ENCODE results near the gene PRPF40A. TPM values are rescaled to one million over a fixed set of nuclear protein-coding genes. Genes with fewer than 3 reads are reported as not detected.

Gene PRPF40A
- total and polyA plus RNA-seq, 10 of the 15 experiments (the other 5 are each of a cell fraction or from before 2014, with no cell fraction given): 97.8 to 197 (median 144) TPM

DNA sequence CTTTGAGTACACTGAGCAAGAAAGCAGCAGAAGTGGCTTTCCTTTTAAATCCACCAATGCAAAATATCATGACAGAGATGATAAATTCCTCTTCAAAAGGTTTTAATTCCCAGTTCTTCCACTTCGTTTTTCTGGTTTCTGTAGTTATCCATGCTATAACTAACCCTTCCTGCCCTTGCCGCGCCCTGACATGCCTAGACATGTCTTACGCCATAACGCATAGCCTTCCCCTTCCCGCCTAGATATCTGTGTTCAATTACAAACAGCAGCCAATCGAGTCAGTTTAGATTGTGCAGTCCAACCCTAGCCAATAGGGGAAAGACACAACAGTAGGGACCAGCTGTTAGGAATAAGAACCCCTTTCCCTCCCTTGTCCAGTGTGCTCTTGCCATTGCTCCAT, 16.1 kb downstream of the PRPF40A start:
- POLR2A ChIA-PET: no interaction called here
- ATAC-seq: no peak
- no peaks in the 10 kb centered on the region for H4K20me1 ChIP-seq (ENCODE audit: control insufficient read depth, insufficient read depth)

More for the DNA sequence above, 16.1 kb downstream of the PRPF40A start:
- Histone ChIP-seq H3K27me3 (replicated peaks in 1 of 2; ENCODE audit: control insufficient read depth in 2 of 2, insufficient read depth in 2 of 2, low read length in 1 of 2) (no peaks in the 10 kb centered on the region), H3K79me2 (ENCODE audit: control insufficient read depth, insufficient read depth, low read length) (peaks cover 87% of the 10 kb centered on the region), H3K9ac (ENCODE audit: control insufficient read depth, insufficient read depth, low read length) (no peak overlapping the region), H3K9me3 (replicated peaks; ENCODE audit: control insufficient read depth, insufficient read depth, low read length) (peaks cover 10% of the 10 kb centered on the region; the same call in 2 of the 3 replicates), H3K4me2 (ENCODE audit: control insufficient read depth, insufficient read depth) (no peak overlapping the region), H2AFZ (ENCODE audit: control insufficient read depth, low read depth, low read length) (no peak overlapping the region), H3K4me3 (no peak overlapping the region), H3K36me3 (ENCODE audit: control insufficient read depth in 2 of 2, insufficient read depth in 2 of 2, low read length in 1 of 2) (peaks cover 10 to 16% of the 10 kb centered on the region in 2 experiments), H3K4me1 (ENCODE audit: control insufficient read depth, insufficient read depth, low read length) (no peaks in the 10 kb centered on the region), H3K27ac (ENCODE audit: control insufficient read depth, insufficient read depth) (no peak overlapping the region)
- ChIA-PET SMC1A (ENCODE audit: uncharacterized antibody, unreplicated experiment) (interaction anchor here (1.2 to 3.3 kb wide), 3 partner anchors 12 to 62 kb away, joined by 3 to 15 read pairs (median 5); partner anchors contain the start of gene PRPF40A), CTCF (no interaction called here), RAD21 (ENCODE audit: unreplicated experiment) (no interaction called here)
- DNase-seq (ENCODE audit: low read depth, low spot score) (no peak), FAIRE-seq (no peak)
- TF ChIP-seq, protein P1, sequence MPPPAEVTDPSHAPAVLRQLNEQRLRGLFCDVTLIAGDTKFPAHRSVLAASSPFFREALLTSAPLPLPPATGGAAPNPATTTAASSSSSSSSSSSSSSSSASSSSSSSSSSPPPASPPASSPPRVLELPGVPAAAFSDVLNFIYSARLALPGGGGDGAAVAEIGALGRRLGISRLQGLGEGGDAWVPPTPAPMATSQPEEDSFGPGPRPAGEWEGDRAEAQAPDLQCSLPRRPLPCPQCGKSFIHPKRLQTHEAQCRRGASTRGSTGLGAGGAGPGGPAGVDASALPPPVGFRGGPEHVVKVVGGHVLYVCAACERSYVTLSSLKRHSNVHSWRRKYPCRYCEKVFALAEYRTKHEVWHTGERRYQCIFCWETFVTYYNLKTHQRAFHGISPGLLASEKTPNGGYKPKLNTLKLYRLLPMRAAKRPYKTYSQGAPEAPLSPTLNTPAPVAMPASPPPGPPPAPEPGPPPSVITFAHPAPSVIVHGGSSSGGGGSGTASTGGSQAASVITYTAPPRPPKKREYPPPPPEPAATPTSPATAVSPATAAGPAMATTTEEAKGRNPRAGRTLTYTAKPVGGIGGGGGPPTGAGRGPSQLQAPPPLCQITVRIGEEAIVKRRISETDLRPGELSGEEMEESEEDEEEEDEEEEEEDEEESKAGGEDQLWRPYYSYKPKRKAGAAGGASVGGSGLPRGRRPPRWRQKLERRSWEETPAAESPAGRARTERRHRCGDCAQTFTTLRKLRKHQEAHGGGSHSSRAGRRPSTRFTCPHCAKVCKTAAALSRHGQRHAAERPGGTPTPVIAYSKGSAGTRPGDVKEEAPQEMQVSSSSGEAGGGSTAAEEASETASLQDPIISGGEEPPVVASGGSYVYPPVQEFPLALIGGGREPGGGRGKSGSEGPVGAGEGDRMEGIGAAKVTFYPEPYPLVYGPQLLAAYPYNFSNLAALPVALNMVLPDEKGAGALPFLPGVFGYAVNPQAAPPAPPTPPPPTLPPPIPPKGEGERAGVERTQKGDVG (CRISPR knock-in tag; IDR thresholded peaks at IDR 0.05): no peak
- no peak for TF ChIP-seq ZNF24 (IDR thresholded peaks at IDR 0.05)
- no peak for TF ChIP-seq ZNF622 (IDR thresholded peaks at IDR 0.05)
- no peak for TF ChIP-seq SMAD1 (IDR thresholded peaks at IDR 0.05; ENCODE audit: low read depth, partially characterized antibody)
- TF ChIP-seq YBX1 (IDR thresholded peaks at IDR 0.05): no peak
- TF ChIP-seq POLR2AphosphoS5 (IDR thresholded peaks at IDR 0.05; ENCODE audit: low read length): no peak
- TF ChIP-seq, protein P2, sequence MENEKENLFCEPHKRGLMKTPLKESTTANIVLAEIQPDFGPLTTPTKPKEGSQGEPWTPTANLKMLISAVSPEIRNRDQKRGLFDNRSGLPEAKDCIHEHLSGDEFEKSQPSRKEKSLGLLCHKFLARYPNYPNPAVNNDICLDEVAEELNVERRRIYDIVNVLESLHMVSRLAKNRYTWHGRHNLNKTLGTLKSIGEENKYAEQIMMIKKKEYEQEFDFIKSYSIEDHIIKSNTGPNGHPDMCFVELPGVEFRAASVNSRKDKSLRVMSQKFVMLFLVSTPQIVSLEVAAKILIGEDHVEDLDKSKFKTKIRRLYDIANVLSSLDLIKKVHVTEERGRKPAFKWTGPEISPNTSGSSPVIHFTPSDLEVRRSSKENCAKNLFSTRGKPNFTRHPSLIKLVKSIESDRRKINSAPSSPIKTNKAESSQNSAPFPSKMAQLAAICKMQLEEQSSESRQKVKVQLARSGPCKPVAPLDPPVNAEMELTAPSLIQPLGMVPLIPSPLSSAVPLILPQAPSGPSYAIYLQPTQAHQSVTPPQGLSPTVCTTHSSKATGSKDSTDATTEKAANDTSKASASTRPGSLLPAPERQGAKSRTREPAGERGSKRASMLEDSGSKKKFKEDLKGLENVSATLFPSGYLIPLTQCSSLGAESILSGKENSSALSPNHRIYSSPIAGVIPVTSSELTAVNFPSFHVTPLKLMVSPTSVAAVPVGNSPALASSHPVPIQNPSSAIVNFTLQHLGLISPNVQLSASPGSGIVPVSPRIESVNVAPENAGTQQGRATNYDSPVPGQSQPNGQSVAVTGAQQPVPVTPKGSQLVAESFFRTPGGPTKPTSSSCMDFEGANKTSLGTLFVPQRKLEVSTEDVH (IDR thresholded peaks at IDR 0.05; ENCODE audit: low read depth, partially characterized antibody): no peak
- intact Hi-C loops (cut with micrococcal nuclease; ENCODE audit: unreplicated experiment) (no loop called here), in situ Hi-C loops (cut with MboI) (loop anchor here (25.0 kb wide), 1 partner anchor 1414 kb away; the partner anchor contains the start of gene NMI)
- WGBS (ENCODE audit: insufficient coverage, insufficient replicate concordance, low lambda C conversion rate, missing lambda C conversion rate): 98% methylated on average over 7 of the region's 7 CpGs
- BruUV-seq (replicated peaks): no TSS peak

All from GM12878 (cell line).